ENCODE data around the gene GALNT18. TPM values are rescaled to one million over a fixed set of nuclear protein-coding genes. Genes with fewer than 3 reads are reported as not detected.

Gene GALNT18
- total RNA-seq, 1 donor from 2014 or later: 39.8 TPM

- no peaks in the 10 kb centered on the region for H3K27me3 Mint-ChIP-seq (ENCODE audit: unreplicated experiment)
- no peak overlapping the region for H3K4me3 Mint-ChIP-seq (ENCODE audit: unreplicated experiment)
- H3K36me3 Mint-ChIP-seq (ENCODE audit: unreplicated experiment): peaks cover 2% of the 10 kb centered on the region
- TF ChIP-seq CTCF (IDR thresholded peaks at IDR 0.05): no peak
- H3K9me3 Mint-ChIP-seq (ENCODE audit: unreplicated experiment): no peaks in the 10 kb centered on the region
- DNase-seq (ENCODE audit: extremely low spot score, unreplicated experiment): no peak
- peaks cover 34% of the 10 kb centered on the region for H3K4me1 Mint-ChIP-seq (ENCODE audit: unreplicated experiment)
- H3K27ac Mint-ChIP-seq (ENCODE audit: unreplicated experiment): no peak overlapping the region
These were observed 108.4 kb downstream of the GALNT18 start for GRCh38 chr11:11513422-11513821.

GRCh38 chr11:11512929-11513328, 108.9 kb downstream of the GALNT18 start:
- no peaks in the 10 kb centered on the region for H3K27me3 Mint-ChIP-seq (ENCODE audit: unreplicated experiment)
- no peak for DNase-seq (ENCODE audit: extremely low spot score, unreplicated experiment)
- H3K4me3 Mint-ChIP-seq (ENCODE audit: unreplicated experiment): no peak overlapping the region
- no peaks in the 10 kb centered on the region for H3K9me3 Mint-ChIP-seq (ENCODE audit: unreplicated experiment)
- peaks cover 2% of the 10 kb centered on the region for H3K36me3 Mint-ChIP-seq (ENCODE audit: unreplicated experiment)
- peaks cover 34% of the 10 kb centered on the region for H3K4me1 Mint-ChIP-seq (ENCODE audit: unreplicated experiment)
- no peak overlapping the region for H3K27ac Mint-ChIP-seq (ENCODE audit: unreplicated experiment)
- TF ChIP-seq CTCF (IDR thresholded peaks at IDR 0.05): no peak

- no peak for DNase-seq (ENCODE audit: extremely low spot score, unreplicated experiment)
- Mint-ChIP-seq H3K36me3 (ENCODE audit: unreplicated experiment) (peaks cover 2% of the 10 kb centered on the region), H3K4me1 (ENCODE audit: unreplicated experiment) (peaks cover 34% of the 10 kb centered on the region), H3K9me3 (ENCODE audit: unreplicated experiment) (no peaks in the 10 kb centered on the region), H3K27ac (ENCODE audit: unreplicated experiment) (no peak overlapping the region), H3K27me3 (ENCODE audit: unreplicated experiment) (no peaks in the 10 kb centered on the region), H3K4me3 (ENCODE audit: unreplicated experiment) (no peak overlapping the region)
- TF ChIP-seq CTCF (IDR thresholded peaks at IDR 0.05): no peak
These were observed 109.3 kb downstream of the GALNT18 start for GRCh38 chr11:11512502-11512901.

GRCh38 chr11:11512090-11512489, 109.7 kb downstream of the GALNT18 start:
- Mint-ChIP-seq H3K4me3 (ENCODE audit: unreplicated experiment) (no peak overlapping the region), H3K9me3 (ENCODE audit: unreplicated experiment) (no peaks in the 10 kb centered on the region), H3K4me1 (ENCODE audit: unreplicated experiment) (peaks cover 34% of the 10 kb centered on the region), H3K36me3 (ENCODE audit: unreplicated experiment) (peaks cover 2% of the 10 kb centered on the region), H3K27me3 (ENCODE audit: unreplicated experiment) (no peaks in the 10 kb centered on the region), H3K27ac (ENCODE audit: unreplicated experiment) (no peak overlapping the region)
- DNase-seq (ENCODE audit: extremely low spot score, unreplicated experiment): no peak
- TF ChIP-seq CTCF (IDR thresholded peaks at IDR 0.05): no peak

GRCh38 chr11:11510939-11511338, 110.9 kb downstream of the GALNT18 start:
- H3K9me3 Mint-ChIP-seq (ENCODE audit: unreplicated experiment): no peaks in the 10 kb centered on the region
- H3K4me3 Mint-ChIP-seq (ENCODE audit: unreplicated experiment): no peak overlapping the region
- H3K4me1 Mint-ChIP-seq (ENCODE audit: unreplicated experiment): peaks cover 34% of the 10 kb centered on the region
- no peaks in the 10 kb centered on the region for H3K27me3 Mint-ChIP-seq (ENCODE audit: unreplicated experiment)
- TF ChIP-seq CTCF (IDR thresholded peaks at IDR 0.05): no peak
- H3K36me3 Mint-ChIP-seq (ENCODE audit: unreplicated experiment): peaks cover 2% of the 10 kb centered on the region
- no peak for DNase-seq (ENCODE audit: extremely low spot score, unreplicated experiment)
- no peak overlapping the region for H3K27ac Mint-ChIP-seq (ENCODE audit: unreplicated experiment)
